NCI-H345 (cell line): ENCODE data around the gene ZNG1C.
"Not testable (repeated sequence)": the region's sequence is repeated elsewhere in the genome, so short reads cannot be mapped to it uniquely, and the experiment has no call there.

ENCODE experiments used
- DNase-seq: peaks from one replicate; lab custom pipeline; 2025; lab: John Stamatoyannopoulos, UW

The ZNG1C gene

GRCh38 chr9:68343242-68343641 lies 101.5 kb downstream of the ZNG1C start:
- not testable (repeated sequence) for DNase-seq

GRCh38 chr9:68343992-68344391 lies 102.2 kb downstream of the ZNG1C start:
- not testable (repeated sequence) for DNase-seq
